ENCODE data around the gene NELL2.
"Not testable (repeated sequence)": the region's sequence is repeated elsewhere in the genome, so short reads cannot be mapped to it uniquely, and the experiment has no call there.

The NELL2 gene

DNA sequence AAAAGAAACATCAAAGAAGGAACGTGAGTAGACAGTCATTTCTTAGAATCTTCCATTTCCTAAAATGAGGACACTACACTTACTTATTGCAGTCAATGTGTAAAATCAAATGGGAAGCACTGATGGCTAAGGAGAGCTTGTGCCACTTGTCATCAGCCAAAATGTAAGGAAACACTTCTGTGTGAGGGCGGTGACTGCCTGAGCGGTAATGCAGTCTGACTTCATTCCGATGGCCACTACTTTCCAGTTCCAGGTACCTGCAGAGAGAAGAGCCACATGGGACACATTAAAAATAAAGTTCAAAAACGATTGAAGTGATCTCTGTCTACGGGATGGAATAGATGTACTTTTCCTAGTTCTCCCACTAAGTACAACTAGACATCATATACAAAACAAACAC lies 96.3 kb downstream of the NELL2 start:
- DNase-seq (ENCODE audit: low read depth in 3 of 3), result no peak

DNA sequence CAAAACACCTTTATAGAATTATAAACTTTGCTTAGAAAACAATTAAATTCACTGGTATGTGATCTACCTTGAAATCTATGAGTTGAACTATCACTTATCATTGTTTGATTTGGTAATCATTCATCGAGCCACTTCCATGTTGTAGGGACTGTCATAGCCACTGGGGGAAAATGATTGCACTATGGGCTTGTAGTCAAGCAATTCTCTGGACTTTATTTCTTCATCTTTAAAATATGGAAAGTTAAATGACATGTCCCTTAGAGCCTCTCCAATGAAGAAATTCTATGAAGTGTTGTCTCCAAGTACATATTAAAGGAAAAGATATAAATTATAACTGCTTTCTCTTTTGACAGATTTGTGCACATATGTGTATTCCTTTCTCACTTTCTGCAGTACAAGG lies 97.3 kb downstream of the NELL2 start:
- DNase-seq (ENCODE audit: low read depth in 3 of 3), result no peak

DNA sequence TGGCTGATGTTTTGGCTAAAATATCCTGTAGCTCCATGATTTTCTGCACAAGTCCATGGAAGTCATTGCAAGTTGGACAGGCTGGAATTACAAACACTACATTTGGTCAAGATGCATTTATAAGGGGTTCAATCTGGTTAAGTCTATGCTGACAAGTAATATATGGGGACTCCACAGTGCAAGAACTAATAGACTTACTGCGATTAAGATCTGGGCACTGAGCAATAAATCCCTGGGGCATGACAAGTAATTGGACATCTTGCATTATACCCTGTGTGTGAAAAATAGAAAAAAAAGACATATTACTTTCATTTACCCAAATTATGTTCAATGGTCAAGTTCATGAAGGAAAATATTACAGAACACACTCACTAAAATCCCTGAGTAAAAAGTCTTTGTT lies 99.1 kb downstream of the NELL2 start:
- no peak for DNase-seq (ENCODE audit: low read depth in 3 of 3)

DNA sequence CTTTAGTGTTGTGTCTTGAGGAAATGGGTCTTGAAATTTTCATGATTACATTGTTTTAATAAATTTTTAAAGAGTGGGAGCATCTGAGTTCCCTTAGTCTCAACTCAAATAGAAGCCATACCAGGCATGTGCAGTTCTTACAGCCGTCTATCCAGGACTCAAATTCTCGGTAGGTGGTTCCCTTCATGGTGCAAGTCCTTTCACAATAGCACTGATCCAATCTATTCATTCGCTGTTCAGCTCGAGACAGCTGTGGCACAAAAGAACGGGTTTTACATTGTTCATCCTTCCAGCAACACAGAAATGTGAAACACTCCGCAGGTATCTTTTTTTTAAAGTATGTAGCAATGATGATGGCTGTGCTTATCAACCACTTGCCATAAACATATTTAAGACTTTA lies 100.2 kb downstream of the NELL2 start:
- no peak for DNase-seq (ENCODE audit: low read depth in 3 of 3)

DNA sequence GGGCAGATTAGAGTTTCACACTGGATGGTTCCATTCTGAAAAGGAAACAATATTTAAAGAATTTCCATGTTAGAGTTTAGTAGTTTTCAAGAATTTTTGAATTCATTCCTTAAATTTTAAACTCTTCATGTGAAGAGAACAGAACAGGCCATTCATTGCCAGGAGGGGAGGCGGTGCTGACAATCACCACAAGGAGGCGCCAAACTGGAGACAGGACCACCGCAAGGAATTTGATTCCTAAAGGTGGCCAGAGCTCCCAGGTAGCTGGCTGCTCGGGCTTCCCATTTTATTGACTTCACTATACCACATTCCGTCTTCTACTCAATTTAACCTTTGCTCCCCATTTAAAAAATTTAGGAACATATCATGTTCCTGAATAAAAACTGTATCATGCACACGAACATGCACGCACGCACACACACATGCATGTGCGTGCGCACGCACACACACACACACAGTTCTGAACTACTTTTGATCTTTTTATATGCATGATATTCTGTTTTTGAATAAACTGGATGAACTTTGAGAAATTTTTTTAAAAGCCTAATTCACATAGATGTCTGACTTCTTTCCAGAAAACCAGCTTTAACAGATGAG lies 101.2 kb downstream of the NELL2 start:
- DNase-seq (ENCODE audit: low read depth in 3 of 3), result peak; percentile 22 to 46 (median 29)

DNA sequence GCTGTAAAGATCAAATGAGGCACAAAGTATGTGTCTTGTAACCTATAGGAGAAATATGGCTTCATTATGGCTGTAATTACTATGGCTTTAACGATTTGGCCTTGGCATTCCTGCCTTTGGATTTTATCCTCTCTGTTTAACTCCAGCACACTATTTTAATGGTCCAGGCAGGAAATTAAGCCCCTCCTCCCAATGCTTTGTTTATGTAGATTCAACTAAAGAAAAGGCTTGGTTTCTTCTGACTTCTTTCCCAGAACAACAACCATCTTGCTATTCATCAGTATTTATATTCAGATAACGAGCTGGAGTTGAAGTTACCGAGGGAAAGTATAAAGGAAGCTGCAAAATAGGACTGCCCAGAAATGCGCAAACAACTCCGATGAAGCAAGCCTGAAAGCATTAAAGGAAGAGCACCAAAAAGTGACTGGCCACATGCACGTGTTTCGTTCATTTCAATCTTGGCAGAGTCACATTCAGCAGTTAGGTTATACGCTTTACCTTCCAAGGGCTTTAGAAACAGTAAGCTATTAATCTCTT lies 104.6 kb downstream of the NELL2 start:
- DNase-seq (ENCODE audit: low read depth in 3 of 3), result no peak

DNA sequence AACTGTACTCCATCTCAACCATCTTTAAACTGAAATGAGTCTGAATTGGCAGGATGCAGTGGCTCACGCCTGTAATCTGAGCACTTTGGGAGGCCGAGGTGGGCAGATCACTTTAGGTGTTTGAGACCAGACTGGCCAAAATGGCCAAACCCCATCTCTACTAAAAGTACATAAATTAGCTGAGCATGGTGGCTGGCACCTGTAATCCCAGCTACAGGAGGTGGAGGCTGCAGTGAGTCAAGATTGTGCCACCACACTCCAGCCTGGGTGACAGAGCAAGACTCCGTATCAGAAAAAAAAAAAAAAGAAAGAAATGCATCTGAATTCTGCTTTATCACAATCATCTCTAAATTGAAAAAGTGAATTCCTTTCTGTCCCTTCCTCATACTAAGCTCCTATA lies 110.3 kb downstream of the NELL2 start:
- no peak for DNase-seq (ENCODE audit: low read depth in 3 of 3)

DNA sequence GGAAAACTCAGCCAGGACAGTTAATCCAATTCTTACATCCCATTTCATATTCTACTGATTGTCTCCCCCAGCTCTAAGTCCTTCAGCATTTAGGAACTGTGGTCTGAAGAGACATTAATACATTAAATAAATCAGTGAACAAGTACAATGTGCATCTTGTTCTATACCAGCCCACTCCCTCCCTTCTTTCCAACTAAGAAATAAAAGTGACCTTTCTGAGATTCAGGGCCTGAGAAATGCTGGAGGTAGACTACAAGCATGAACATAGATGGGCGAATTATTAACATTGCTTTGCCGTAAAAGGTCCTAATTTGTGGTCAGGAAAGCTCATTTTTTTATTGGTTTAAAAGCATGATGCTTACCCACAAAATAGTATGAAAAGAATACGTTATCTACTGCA lies 113.1 kb downstream of the NELL2 start:
- no peak for DNase-seq (ENCODE audit: low read depth in 3 of 3)

DNA sequence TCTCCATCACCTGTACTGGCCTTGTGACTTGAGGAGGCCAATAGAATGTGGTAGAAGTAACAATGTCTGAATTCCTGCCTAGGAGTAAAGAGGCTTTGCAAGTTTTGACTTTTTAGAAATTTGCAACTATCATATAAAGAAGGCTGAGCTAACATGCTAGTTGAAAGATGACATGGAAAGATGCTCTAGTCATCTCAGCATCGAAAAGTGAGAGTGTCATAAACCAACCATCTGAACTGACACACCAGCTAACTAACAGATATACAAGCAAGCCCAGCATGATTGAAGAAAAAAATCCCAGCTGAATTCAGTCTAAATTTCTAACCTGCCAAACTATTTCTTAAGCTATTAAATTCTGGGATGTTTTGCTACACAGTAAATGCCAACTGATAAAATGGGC lies 116.8 kb downstream of the NELL2 start:
- no peak for DNase-seq (ENCODE audit: low read depth in 3 of 3)

DNA sequence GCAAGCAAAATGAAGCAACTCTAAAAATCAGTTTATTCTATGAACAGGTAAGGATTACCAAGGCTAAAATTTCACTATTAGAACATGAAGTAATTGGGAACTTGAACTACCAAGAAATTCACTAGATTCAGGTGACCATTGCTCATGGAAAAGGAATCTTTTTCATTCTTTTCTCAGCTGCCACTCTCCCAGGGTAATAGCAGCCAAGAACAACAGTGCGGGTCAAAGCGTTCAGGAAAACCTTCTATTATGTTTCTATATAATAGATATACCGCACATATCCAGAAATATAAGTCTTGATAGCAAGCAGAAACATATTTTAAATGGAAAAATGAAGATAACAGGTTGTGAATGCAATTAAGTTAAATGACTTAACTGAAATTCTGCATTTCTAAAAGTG lies 125.6 kb downstream of the NELL2 start:
- DNase-seq (ENCODE audit: low read depth in 3 of 3), result no peak

DNA sequence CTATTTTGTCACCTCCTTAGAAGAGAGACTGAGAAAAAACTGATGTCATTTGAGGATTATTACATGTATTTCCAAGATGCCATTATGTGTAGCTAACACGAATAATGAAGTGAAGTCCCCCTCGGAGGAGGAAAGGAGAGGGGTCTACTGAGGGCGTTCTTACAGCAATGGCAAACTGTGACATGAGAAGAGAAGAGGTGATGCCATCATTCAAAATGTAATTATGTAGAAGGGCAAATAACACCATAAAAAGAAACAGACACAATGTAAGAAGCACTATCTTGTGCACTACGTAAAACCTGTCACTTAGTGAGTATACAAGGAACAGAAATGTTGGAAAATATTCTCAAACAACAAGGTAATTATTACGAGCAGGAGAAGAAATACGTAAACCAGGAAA lies 126.5 kb downstream of the NELL2 start:
- DNase-seq (ENCODE audit: low read depth in 3 of 3), result no peak

DNA sequence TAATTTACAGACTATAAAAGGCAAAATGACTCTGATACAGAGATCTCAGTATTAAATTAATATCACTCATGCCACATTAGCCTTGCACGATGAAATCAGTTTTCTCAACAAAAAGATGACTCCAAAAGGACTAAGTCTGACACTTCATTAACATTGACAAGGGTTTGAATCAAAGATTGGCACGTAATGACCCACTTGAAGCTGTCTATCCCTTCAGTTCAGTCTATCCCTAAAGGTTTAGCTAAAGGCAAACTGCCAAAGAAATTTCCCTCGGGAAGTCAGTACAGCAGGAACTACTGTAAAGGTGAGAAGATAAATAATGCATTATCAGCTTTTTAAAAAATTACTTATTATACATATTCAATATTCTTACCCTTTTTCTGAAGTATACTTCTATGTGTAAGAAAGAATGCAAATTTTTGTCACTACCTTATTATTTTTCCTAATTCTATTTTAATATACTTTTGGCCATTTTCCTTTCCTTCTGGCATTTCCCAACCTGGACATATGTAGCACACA lies 127.1 kb downstream of the NELL2 start:
- no peak for DNase-seq (ENCODE audit: low read depth in 3 of 3)

DNA sequence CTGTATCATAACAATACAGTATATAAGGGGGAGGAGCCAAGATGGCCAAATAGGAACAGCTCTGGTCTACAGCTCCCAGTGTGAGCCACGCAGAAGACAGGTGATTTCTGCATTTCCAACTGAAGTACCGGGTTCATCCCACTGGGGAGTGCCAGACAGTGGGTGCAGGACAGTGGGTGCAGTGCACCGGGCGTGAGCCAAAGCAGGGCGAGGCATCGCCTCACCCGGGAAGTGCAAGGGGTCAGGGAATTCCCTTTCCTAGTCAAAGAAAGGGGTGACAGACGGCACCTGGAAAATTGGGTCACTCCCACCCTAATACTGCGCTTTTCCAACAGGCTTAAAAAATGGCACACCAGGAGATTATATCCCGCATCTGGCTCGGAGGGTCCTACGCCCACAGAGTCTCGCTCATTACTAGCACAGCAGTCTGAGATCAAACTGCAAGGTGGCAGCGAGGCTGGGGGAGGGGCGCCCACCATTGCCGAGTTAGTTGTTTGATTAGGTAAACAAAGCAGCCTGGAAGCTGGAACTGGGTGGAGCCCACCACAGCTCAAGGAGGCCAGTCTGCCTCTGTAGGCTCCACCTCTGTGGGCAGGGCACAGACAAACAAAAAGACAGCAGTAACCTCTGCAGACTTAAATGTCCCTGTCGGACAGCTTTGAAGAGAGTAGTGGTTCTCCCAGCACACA lies 134.7 kb downstream of the NELL2 start:
- DNase-seq (ENCODE audit: low read depth in 3 of 3), result not testable (repeated sequence)

DNA sequence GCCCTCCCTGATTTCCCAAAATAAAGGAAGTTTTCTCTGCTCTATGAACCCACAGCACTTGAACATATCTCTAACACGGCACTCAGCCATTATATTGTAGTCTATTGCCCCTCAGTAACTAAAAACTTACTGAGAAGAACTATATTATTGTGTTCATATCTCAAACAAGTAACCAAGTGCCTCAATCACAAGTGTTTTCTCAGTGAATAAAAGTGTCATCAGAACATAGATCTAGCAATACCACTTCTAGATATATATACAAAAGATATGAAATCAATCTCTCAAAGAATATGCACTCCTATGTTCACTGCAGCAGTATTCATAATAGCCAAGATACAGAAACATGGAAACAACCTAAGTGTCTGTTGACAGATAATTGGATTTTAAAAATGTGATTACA lies 138.1 kb downstream of the NELL2 start:
- no peak for DNase-seq (ENCODE audit: low read depth in 3 of 3)

DNA sequence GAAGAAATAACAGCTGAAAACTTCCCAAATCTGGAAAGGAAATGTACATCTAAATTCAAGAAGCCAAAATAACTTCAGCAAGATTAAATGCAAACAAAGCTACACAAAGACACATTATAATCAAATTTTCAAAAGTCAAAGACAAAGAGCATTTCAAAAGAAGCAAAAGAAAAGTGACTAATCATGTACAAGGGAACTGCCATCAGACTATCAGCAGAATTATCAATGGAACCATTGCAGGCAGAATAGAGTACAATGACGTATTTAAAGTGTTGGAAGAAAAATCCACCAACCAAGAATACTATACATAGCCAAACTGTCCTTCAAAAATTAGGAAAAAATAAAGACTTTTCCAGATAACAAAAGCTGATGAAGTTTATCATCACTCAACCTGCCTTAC lies 147.5 kb downstream of the NELL2 start:
- no peak for DNase-seq (ENCODE audit: low read depth in 3 of 3)

DNA sequence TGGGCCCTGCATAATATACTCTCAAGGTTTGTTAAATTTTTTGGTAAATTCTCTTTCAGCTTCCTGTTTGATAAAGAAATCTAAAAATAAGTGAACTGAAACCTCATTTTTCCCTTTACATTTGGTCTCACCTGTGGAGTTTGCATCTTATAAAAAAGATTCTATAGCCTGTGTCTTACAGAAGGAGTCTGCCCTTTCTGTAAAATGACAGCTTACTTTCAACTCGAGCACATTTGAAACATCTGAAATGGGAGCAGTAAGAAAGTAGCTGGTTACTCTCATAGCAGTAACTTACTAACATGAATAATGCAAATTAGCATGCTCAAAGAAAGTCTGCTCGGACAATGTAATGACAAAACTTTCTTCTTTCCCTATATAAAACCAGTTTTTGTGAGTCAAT lies 155.8 kb downstream of the NELL2 start:
- no peak for DNase-seq (ENCODE audit: low read depth in 3 of 3)

DNA sequence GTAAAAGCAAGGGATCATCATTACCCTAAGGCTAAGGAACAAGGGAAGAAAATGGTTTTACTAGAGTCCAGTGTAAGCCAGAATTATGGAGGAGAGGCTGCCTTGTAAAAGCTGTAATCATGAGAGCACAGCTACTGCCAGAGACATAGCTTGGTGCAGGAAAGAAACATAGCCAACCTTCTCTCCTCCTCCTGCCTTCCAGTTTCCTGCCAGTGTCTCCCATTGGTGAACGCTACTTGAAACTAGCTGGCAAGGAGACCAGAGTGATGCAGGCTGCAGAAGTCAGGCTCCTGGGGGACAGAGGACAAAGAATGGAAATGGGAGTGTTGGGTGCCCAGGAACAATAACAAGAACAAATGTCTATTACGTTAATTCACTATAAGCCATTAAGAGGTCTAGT lies 158.5 kb downstream of the NELL2 start:
- no peak for DNase-seq (ENCODE audit: low read depth in 3 of 3)

DNA sequence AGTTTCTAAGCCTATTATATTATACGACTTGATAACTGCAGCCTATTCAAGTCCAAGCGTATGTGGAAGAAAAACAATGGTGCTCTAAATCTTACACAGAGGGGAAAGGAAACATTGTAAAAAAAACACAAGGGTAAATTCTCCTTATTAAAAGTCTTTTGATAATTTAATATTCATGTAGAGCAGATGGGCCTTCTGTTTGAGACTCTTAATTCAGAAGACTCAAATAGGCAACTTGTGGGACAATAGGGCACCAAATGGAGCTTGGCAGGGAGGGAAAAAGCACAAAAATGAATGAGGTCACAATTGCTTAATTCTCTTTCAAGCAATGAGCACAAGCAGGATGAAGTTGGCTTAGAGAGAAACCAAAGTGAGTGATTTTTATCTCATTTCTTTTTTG lies 159.4 kb downstream of the NELL2 start:
- no peak for DNase-seq (ENCODE audit: low read depth in 3 of 3)

DNA sequence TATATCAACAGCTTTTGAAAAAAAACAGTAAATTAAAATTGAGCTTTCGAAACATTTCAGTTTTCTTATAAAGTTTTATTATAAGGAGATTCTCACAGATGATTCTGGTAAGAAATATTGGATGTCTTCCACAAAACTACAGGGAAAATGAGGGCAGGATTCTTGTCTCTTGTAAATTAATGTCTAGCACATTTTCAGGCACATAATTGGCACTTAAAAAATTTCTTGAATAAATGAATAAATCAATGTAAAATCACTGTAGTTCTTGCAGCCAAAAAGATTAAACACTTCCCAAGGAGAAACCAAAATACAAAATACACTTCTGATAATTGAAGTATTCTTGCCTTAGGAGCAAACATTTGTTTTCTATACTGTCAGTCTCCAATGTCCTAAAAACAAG lies 164.4 kb downstream of the NELL2 start:
- no peak for DNase-seq (ENCODE audit: low read depth in 3 of 3)

DNA sequence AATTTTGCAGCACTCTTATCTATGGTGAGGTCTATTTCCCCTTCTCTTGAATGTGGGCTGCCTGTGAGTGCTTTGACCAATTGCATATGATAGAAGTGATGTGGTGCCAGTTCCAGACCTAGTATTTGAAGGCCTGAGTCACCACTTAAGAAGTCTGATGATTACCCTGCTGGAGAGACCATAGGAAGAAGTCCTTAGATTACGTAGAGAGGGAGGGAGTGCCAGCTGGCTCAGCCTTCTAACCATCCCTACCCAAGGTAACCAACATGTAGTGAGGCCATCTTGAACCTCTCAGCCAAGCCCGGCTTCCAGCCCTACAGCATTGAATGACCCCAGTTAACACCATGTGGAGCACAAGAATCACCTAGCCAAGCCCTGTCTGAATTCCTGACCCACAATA lies 166.9 kb downstream of the NELL2 start:
- DNase-seq (ENCODE audit: low read depth in 3 of 3), result no peak

DNA sequence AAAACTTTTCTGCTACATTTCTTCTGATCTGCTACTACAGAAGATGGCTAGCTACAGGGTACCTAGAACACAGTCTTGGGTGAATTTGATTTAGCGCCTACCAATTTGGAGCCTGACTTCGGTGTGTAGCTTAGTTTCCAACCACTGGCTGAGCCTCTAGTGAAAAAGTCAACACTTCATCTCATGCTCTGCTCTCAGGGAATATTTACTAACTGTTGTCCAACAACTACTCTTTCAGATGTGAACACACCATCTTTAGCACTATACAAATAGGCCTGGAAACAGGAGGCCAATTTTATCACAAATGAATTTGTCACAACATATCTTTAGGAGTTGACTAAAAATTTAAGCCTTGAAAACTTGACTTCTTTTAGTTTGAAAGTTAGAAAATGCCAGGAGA lies 167.9 kb downstream of the NELL2 start:
- no peak for DNase-seq (ENCODE audit: low read depth in 3 of 3)

DNA sequence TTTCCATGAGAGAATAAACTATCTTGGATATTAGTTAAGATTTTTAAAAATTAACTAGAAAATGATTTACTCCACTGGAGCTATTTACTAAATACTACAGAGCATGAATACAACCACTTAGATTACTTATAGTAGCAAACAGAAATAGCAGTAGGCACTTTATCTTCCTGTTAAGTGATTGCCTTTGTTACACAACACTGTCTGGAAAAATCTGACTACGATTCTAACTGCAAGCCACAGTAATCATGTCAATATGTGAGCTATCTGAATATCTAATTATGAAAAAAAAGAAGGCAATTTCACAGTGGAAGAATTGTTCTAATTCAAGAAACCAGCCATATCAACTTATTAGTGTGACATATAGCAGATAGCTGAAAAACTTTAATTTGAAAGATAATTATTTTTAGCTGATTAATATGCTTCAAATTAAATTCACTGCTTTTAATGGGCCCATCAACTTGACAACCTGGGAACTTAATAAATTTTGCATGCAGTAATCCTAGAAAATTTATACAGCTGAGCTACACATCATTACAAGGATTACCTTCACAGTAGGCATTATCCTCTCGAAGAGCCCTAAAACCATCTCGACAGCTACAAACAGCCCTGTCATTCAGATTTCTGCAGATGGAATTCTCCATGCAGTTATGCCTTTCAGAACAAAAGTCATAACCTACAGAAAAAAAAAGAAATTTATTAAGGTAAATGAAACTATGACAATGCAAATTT lies 172.8 kb downstream of the NELL2 start:
- DNase-seq (ENCODE audit: low read depth in 3 of 3), result no peak

DNA sequence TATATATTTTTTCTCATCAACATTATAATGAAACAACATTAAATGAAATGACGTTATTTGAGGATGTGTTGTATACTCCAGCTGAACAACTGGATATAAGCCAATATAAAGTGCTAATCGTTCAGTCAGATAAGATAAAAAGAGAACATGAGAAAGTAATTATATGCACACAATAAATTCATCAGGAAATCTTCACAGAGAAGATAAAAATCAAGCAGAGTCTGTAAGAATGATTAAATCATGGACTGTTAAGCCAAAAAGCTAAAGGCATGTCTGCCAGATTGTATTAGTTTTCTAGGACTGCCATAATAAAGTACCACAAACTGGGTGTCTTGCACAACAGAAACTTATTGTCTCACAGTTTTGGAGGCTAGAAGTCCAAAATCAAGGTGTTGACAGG lies 178.6 kb downstream of the NELL2 start:
- DNase-seq (ENCODE audit: low read depth in 3 of 3), result no peak

Data from stimulated activated CD4-positive, alpha-beta T cell treated with anti-CD3 and anti-CD28 coated beads, TNF-alpha, amount 100 ng/mL, for 4 hours (primary cell).